NB4 (cell line): Measurements from ENCODE around the gene TXNRD3.
A peak's percentile ranks its signal among the peaks of the same experiment; 100 is the strongest.

Source experiments
- DNase-seq: peaks from one replicate; pipeline ENCODE4 v3.0.0; 2010; ENCODE audit warnings: low read depth
- H3K4me3 ChIP-seq: one replicate; pipeline ENCODE4 v1.5.1; 2011; ENCODE audit warnings: mild to moderate bottlenecking, low read depth, low read length, moderate library complexity
- CTCF ChIP-seq: IDR thresholded peaks from one replicate; pipeline ENCODE4 v1.5.1; 2012; ENCODE audit warnings: low read depth, low read length
- MAX ChIP-seq: IDR thresholded peaks from 2 replicates; pipeline ENCODE4 v1.6.1; 2011; ENCODE audit warnings: low read depth, low read length
- MYC ChIP-seq: IDR thresholded peaks from 2 replicates; pipeline ENCODE4 v1.6.1; 2011; ENCODE audit warnings: low read depth, low read length
- POLR2A ChIP-seq: IDR thresholded peaks from 2 replicates; pipeline ENCODE4 v1.6.1; 2011; ENCODE audit warnings: mild to moderate bottlenecking; ENCODE audit not compliant: insufficient read length; ENCODE audit errors: extremely low read depth

TXNRD3 gene

GRCh38 chr3:126680667-126681055, 25.7 kb upstream of the TXNRD3 start:
- no peak overlapping the region for H3K4me3 ChIP-seq
- TF ChIP-seq POLR2A (no peak), MAX (no peak), MYC (no peak)
- no peak for DNase-seq

- no peak for DNase-seq
- TF ChIP-seq CTCF (no peak), MAX (no peak), MYC (no peak), POLR2A (no peak)
- no peak overlapping the region for H3K4me3 ChIP-seq
Observed at GRCh38 chr3:126679831-126680666, 25.1 kb upstream of the TXNRD3 start.

GRCh38 chr3:126679318-126679751, 24.4 kb upstream of the TXNRD3 start:
- H3K4me3 ChIP-seq: no peak overlapping the region
- TF ChIP-seq CTCF: peak; percentile 72
- TF ChIP-seq MAX: peak; percentile 85
- peak; percentile 38 for TF ChIP-seq MYC
- no peak for TF ChIP-seq POLR2A
- DNase-seq: peak; percentile 75

GRCh38 chr3:126678693-126679317, 23.9 kb upstream of the TXNRD3 start:
- DNase-seq: no peak
- TF ChIP-seq MYC: no peak
- no peak for TF ChIP-seq CTCF
- no peak for TF ChIP-seq MAX
- no peak for TF ChIP-seq POLR2A
- H3K4me3 ChIP-seq: no peak overlapping the region

- H3K4me3 ChIP-seq: no peak overlapping the region
- DNase-seq: no peak
Observed at GRCh38 chr3:126677862-126678503, 23.1 kb upstream of the TXNRD3 start.

More at GRCh38 chr3:126677862-126678503, 23.1 kb upstream of the TXNRD3 start:
- TF ChIP-seq MAX (no peak), CTCF (no peak), POLR2A (no peak), MYC (no peak)
